Astrocyte of the spinal cord (primary cell): ENCODE results near the gene PCSK2.

Experiments used
- DNase-seq: peaks from one replicate; pipeline ENCODE4 v3.0.0; 2011; ENCODE audit warnings: low read depth, low spot score
- H3K4me3 ChIP-seq: 2 replicates; pipeline ENCODE4 v1.5.1; 2011; ENCODE audit warnings: low read depth, mild to moderate bottlenecking, low read length, moderate library complexity
- in situ Hi-C: cut with HindIII; loops from 2 replicates; pipeline ENCODE4 v1.10.0; 2017; ENCODE audit warnings: low sequenced_read_pairs
- TF ChIP-seq, protein P1 (sequence below): IDR thresholded peaks from 2 replicates; pipeline ENCODE4 v1.5.1; 2012; ENCODE audit warnings: low read depth, mild to moderate bottlenecking, low read length, inconsistent platforms

Gene PCSK2

DNA sequence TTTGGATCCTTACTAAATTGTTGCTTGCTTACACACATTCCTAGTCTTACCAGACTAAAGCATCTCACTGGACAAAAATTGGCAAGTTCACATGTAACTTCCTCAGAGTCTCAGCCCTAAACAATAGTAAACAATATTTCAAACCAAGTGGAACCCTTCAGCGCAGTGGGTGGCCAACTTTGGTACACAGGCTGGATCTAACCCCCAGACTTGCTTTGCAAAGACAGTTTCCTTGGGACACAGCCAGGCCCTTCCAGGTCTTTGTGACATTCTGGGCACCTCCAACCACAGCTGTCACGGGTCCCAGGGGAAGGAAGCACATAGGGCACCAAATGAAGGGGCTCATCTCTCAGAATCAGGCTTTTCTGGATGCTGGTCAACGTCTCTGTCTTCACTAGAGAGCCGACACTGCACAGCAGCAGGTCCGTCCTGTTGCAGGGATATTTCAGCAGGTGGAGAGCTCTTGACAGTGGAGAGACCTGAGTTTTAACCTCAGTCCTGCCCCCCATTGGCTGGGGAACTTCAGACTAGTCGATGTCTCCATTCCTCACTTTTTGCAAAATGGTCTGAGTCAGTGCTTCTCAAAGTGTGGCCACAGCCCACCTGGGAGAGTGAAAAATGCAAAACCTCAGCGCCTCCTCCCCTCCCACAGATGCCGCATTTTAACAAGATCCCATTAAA is 212.9 kb downstream of the PCSK2 start:
- in situ Hi-C loops = loop anchor here (25.0 kb wide), 1 partner anchor 627 kb away; no protein-coding TSS in a partner anchor
- no peak for DNase-seq
- H3K4me3 ChIP-seq = no peak overlapping the region
- TF ChIP-seq, protein P1, sequence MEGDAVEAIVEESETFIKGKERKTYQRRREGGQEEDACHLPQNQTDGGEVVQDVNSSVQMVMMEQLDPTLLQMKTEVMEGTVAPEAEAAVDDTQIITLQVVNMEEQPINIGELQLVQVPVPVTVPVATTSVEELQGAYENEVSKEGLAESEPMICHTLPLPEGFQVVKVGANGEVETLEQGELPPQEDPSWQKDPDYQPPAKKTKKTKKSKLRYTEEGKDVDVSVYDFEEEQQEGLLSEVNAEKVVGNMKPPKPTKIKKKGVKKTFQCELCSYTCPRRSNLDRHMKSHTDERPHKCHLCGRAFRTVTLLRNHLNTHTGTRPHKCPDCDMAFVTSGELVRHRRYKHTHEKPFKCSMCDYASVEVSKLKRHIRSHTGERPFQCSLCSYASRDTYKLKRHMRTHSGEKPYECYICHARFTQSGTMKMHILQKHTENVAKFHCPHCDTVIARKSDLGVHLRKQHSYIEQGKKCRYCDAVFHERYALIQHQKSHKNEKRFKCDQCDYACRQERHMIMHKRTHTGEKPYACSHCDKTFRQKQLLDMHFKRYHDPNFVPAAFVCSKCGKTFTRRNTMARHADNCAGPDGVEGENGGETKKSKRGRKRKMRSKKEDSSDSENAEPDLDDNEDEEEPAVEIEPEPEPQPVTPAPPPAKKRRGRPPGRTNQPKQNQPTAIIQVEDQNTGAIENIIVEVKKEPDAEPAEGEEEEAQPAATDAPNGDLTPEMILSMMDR = no peak

GRCh38 chr20:17441745-17442144 is 214.9 kb downstream of the PCSK2 start:
- in situ Hi-C loops = loop anchor here (25.0 kb wide), 1 partner anchor 629 kb away; no protein-coding TSS in a partner anchor
- no peak for DNase-seq
- H3K4me3 ChIP-seq = no peak overlapping the region
- TF ChIP-seq, protein P1 = no peak

GRCh38 chr20:17442588-17442987 is 215.7 kb downstream of the PCSK2 start:
- H3K4me3 ChIP-seq = no peak overlapping the region
- DNase-seq = no peak
- in situ Hi-C loops = loop anchor here (25.0 kb wide), 1 partner anchor 630 kb away; no protein-coding TSS in a partner anchor
- TF ChIP-seq, protein P1 = no peak

GRCh38 chr20:17443131-17443858 is 216.5 kb downstream of the PCSK2 start:
- H3K4me3 ChIP-seq = no peak overlapping the region
- in situ Hi-C loops = loop anchor here (25.0 kb wide), 1 partner anchor 631 kb away; no protein-coding TSS in a partner anchor
- TF ChIP-seq, protein P1 = no peak
- DNase-seq = no peak

GRCh38 chr20:17444091-17444490 is 217.3 kb downstream of the PCSK2 start:
- TF ChIP-seq, protein P1 = no peak
- in situ Hi-C loops = loop anchor here (25.0 kb wide), 1 partner anchor 632 kb away; no protein-coding TSS in a partner anchor
- H3K4me3 ChIP-seq = no peak overlapping the region
- no peak for DNase-seq

GRCh38 chr20:17445543-17445942 is 218.7 kb downstream of the PCSK2 start:
- no peak for DNase-seq
- in situ Hi-C loops = loop anchor here (25.0 kb wide), 1 partner anchor 633 kb away; no protein-coding TSS in a partner anchor
- TF ChIP-seq, protein P1 = no peak

More at GRCh38 chr20:17445543-17445942, 218.7 kb downstream of the PCSK2 start:
- H3K4me3 ChIP-seq = no peak overlapping the region
